ENCODE results near the gene HMG20A. TPM values are rescaled to one million over a fixed set of nuclear protein-coding genes. Genes with fewer than 3 reads are reported as not detected.
A peak's percentile ranks its signal among the peaks of the same experiment; 100 is the strongest.

The HMG20A gene
- total RNA-seq, 2 donors from 2014 or later: 33.5 to 36.3 TPM

DNA sequence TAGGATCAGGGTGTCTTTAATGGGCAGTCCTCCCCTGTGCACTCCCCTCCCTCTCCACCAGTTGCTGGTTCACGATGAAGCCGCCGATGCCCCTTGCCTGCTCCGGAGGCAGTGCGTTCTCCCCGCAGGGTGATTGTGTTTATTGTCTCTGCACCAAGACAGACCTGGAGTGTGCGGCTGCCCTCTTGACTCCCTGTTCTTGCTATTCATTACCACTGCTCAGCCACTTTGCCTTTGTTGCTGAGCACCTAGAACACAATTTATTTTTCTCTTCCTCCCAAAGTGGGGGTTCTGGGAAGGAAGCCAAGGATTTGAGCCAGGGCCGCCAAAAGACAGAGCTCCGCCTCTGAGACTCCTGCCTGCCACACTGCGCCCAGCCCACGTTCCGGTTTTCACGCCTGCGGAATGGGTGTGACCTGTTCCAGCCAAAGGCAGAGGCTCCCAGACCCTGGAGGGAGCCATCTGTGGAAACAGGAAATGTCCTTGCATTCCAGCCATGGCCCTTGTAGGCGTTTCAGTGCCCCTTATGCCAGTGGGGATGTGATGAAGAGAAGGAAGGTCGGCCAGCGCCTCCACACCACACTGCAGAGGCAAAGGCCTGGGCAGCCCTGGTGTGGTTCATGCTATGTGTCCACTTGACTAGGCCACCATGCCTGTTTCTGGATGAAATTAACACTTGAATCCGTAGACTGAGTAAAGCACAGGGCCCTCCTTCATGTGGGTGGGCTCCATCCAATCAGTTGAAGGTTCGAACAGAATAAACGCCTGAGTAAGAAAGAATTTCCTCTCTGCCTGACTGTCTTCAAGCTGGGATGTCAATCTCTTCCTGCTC lies 85.8 kb downstream of the HMG20A start:
- DNase-seq: peak; percentile 87
- intact Hi-C loops (cut with DNase I): no loop called here
- peak; percentile 62 to 77 for ATAC-seq

DNA sequence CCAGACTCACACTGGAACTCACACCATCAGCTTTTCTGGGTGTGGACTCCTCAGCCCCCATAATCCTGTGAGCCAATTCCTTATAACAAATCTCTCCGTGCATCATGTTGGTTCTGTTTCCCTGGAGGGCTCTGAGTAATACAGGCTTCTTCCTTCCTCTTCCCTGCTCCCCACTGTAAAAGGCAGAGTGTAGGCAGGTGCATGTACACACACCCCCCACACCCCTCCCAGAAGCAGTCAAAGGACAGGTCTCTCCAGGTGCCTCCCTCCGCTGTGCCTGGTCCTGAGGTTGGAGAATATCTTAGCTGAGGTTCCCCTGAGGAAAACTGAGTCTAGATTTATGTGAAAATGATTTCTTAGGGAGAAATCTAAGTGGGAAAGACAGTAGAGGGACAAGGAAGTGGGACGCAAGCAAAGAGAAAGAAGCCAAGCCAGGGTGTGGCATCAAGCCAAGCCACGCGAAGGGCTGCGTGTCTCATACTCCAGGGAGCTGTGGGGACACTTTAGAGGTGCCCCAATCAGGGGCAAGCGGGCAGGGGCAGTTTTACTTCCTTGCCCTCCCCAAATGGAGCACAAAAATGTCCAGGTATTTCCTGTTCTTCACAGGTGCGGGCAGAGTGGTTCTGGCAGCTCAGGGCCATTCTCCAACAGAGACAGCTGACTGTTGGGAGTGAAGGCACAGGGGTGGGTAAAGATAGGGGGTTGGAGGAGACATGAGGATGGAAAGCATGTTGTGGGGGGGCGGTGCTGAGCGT lies 86.6 kb downstream of the HMG20A start:
- intact Hi-C loops (cut with DNase I): no loop called here
- peak; percentile 71 for DNase-seq
- ATAC-seq: peak; percentile 26 to 48

DNA sequence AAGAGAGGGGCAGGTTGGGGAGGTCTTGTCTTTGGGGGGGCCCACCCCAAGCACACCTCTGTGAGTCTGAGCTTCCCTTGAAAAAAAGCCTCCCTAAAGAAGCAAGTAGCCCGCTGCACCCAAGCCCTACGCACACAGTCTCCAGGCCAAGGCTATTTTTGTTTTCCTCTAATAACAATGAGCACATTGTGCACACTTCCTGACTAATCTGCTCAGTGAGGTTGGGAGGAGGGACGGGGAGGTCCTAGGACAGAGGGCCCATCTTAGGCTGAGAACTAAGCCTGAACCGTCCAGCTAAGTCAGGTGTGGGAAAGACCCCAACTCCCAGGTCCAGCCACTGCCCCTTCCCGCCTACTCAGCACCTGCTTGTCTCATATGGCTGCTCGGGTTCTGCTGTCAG lies 87.2 kb downstream of the HMG20A start:
- intact Hi-C loops (cut with DNase I): no loop called here
- peak; percentile 70 for DNase-seq
- ATAC-seq: peak; percentile 88 to 92

DNA sequence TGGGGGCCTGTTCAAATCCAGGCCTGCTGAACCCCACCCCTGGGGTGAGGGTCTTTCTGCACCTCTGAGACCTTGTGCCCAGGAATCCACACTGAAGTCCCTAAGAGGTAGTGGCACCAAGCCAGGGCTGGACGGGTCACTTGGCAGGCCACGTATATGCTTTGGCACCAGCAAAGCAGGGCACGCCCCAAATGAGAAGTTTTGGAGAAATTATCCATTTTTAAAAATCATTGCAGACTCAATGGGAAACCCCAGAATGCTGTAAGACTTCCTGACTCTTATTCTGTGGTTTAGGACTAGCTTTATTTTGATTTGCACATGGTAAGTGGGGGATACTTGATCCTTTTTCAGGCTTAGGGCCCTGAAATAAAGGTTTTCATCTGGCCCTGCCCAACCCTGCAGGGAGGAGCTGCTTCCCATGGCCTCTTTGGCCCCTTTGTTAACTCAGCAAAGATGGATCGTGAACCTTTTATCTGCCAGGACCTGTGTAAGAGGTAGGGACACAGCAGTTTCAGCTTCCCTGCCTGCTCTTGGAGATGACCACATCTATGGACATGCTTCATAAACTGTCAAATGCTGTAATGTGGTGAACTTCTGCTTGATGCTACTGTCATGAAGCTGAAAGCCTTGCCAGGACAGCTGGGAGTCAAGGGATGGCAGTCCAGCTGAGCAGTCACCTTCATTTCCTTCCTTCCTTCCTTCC lies 88.0 kb downstream of the HMG20A start:
- ATAC-seq: peak in 1 of 2 donors; percentile 24
- intact Hi-C loops (cut with DNase I): no loop called here
- DNase-seq: peak; percentile 75

DNA sequence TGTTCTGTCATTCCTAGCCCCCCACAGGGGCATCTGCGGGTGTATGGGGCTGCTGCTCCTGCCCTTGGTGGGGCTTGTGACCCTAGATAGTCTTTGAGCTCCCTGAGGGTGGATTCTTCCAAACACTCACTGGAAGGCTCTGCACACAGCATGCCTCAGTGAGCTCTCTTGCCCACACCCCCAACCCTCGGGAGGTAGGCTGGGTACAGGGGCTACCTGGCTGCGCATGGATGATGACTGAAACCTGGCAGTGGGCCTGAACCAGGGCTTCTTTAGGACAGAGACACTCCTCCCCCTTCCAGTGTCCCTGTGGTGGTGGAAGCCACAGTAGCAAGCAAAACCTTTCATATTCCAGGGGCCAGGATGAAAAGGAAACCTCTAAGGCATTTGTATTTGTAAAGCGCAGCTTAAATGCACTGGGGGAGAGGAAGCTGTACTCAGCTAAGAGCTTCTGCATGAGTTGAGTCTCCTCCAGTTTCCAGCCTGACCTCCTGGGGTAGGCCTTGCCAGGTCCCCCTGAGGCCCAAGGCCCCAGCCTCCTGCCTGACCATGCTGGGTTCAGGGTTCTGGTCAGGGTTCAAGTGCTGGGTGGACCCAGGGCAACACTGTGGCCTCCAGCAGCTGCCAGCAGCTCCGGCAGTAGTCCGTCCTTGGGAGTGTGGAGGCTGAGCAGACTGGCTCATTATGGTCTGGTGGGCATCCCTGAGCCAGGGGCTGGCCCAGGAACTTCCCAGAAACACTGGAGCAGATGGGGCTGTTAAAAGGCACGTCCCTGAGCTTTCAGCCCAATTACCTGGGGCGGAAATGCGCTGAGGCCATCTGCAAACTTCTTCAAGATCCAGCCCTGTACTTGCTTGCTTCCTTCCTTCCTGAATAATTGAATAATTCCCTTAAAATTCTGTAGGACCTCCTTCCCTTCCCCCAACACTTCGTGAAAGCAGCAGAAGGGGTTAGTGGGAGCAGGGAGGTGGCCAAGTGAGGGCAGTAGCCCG lies 89.7 kb downstream of the HMG20A start:
- DNase-seq: no peak
- ATAC-seq: no peak
- intact Hi-C loops (cut with DNase I): no loop called here

DNA sequence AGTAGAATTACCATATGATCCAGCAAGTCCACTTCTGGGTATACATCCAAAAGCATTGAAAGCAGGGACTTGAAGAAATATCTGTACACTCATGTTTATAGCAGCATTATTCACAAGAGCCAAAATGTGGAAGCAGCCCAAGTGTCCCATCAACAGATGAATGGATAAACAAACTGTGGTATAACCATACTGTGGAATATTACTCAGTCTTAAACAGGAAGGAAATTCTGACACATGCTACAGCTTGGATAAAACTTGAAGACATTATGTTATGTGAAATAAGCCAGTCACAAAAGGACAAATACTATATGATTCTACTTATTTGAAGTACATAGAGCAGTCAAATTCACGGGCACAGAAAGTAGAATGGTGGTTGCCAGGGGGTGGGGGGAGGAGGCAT lies 91.2 kb downstream of the HMG20A start:
- intact Hi-C loops (cut with DNase I): no loop called here
- ATAC-seq (no peak), DNase-seq (no peak)

DNA sequence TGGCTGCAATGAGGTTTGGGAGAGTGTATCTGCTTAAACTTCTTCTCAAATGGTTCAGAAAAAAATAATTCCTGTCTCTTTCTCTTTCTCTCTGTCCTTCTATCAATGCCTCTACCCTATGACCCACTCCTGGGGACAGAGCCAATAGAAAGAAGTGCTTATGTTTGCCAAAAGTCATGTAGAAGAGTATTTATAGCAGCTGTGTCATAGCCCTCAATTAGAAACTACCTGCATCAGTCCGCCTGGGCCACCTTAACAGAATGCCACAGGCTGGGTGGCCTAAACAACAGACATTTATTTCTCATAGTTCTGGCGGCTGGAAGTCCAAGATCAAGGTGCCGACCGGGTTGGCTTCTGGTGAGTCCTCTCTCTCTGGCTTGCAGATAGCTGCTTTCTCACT lies 92.5 kb downstream of the HMG20A start:
- ATAC-seq (peak; percentile 67 to 80), DNase-seq (no peak)
- intact Hi-C loops (cut with DNase I): no loop called here

DNA sequence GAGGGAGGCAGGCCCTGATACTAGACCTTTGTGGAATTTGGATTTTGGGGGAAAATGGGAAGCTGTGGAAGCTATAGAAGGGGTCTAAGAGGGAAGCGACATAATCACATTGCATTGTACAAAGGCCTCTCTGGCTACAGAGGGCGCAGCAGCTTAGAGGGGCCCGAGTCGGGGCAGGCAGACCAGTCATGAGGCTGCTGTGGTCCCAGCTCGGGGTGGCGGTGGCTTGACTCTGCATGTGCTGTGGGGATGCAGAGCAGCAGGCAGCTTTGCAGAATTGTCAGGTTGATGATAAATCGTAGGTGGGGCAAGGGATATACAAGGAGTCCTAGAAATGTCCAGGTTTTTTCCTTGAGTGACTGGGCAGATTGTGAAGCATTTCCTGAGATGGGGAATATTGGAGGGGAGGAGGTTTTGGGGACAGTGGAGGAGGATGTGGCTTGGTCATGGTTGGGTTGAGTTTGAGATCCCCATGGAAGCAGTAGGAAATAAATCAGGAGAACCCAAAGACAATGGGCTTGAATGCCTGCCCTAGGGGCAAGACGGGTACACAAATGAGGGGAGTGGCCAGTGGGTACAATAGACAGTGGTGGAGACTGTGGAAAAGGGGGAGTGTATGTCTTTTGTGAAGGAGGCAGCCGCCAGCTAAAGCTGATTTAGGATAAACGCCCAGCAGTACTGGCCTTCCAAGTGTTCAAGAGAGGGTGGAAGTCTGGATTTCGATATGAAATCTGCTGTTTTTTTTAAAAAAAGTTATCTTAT lies 94.1 kb downstream of the HMG20A start:
- ATAC-seq (no peak), DNase-seq (no peak)
- intact Hi-C loops (cut with DNase I): no loop called here

DNA sequence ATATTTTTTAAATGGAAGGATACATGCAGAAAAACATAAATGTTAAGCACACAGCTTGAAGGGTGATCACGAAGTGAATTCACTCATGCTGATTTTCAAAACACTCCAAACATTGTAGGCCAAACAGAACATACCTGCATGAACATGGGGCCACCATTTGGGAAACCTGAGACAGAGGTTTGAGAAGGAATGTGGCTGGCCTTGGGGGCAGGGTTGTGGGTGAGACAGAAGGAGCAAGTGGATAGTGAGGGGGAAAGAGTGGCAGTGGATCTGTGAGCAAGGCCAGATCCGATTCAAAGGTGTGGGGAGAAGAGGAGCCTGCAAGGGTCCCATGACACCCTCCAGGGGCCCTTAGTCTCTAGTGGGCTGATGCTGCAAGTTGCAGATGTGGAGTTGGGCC lies 94.9 kb downstream of the HMG20A start:
- no peak for ATAC-seq
- intact Hi-C loops (cut with DNase I): no loop called here

DNA sequence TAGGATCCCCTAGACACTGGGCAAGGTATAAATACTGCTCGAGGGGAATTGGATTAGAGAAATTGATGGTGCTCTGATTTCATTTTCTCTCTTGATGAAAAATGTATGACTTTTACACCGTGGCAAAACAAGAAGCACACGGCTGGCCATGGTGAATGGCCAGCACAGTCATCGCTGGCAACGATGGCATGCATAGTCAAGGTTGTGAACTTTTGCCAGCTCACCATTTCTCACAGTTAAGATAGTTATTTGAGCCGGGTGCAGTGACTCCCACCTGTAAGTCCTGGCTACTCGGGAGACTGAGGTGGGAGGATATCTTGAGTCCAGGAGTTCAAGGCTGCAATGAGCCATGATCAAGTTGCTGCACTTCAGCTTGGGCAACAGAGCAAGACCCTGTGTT lies 95.4 kb downstream of the HMG20A start:
- intact Hi-C loops (cut with DNase I): no loop called here
- ATAC-seq (no peak), DNase-seq (no peak)

More for the DNA sequence above, 94.9 kb downstream of the HMG20A start:
- no peak for DNase-seq

DNA sequence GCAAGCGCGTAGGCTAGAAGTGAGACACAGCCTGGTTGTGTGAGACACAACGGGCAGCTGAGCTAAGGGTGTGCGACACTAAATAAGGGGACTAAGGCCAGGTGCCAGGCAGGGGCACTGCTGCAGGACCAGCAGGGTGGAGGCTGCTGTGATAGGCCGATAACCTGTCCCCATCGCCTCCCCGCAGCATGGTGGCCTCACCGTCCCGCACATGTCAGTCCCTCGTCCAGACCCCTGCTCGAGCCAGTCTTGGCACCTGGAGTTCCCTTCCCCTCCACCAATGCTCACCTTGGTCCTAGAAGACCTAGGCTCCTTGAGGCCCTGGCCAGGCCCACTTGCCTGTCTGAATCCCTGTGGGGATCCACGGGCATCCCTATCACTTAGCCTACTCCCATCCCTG lies 96.1 kb downstream of the HMG20A start:
- intact Hi-C loops (cut with DNase I): no loop called here
- no peak for ATAC-seq
- DNase-seq: no peak

DNA sequence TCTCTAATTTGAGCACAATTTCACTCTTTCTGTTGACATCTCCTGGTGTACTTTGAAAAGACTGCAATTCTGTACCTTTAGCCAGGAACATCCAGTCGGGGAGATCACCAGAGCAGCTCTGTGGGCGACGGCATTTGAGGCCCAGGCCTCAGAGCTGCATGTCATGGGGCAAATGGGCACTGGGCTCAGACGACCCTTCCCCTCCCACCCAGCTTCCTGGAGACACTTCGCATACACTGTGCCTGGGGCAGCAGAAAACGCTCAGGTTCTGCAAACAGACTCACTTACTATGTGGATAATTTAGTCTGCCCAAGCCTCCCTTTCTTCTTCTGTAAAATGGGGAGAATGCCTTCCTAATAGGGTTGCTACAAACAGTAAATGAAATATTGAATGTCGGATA lies 96.9 kb downstream of the HMG20A start:
- ATAC-seq: no peak
- intact Hi-C loops (cut with DNase I): no loop called here
- no peak for DNase-seq

DNA sequence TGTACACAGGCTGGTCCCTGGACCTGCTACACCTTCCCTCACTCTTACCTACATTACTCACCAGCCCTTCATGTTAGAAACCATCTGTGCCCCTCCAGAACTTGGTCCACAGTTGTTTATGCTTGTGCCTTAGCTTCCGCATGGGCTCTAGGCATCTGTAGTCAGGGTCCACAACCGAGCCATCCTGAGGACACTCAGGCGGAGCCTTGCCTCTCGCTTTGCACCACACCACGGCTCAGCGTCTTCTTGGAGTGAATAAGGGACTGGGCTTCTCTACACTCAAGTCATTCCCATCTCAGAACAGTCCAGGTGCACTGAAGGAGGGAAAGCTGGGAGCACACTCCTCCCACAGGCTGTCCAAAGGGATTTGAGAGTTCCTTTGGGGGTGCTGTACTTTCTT lies 97.8 kb downstream of the HMG20A start:
- DNase-seq: no peak
- no peak for ATAC-seq
- intact Hi-C loops (cut with DNase I): no loop called here

DNA sequence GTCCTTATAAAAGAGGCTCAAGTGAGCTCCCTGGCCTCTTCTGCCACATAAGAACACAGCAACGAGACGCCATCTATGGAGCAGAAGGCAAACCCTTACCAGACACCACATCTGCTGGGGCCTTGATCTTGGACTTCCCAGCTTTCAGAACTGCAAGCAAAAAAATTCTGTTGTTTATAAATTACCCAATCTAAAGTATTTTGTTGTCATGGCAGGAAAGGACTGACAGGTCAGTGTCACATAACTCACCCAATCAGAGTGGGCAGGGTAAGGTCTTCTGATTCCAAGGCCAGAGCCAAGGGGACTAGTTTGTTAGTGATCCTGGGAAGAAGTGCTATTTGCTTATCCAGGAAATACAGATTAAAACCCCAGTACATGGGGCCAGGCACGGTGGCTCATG lies 98.9 kb downstream of the HMG20A start:
- intact Hi-C loops (cut with DNase I): no loop called here
- ATAC-seq: no peak

DNA sequence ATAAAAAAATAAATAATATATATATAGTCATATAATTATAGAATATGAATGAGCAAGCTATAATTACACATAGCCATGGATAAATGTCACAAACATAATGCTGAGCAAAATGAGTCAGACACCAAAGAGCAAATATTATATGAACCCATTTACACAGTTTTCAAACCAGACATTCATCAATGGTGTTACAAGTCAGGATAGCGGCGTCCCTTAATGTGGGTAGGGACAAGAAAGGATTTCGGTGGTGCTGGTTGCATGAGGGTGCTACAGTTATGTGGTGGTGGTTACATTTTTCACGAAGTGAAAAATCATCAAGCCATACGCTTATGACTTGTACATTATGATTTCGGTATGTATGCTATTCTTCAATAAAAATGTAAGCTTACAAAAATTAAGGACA lies 100.5 kb downstream of the HMG20A start:
- intact Hi-C loops (cut with DNase I): no loop called here
- ATAC-seq: no peak
- no peak for DNase-seq

More for the DNA sequence above, 98.9 kb downstream of the HMG20A start:
- no peak for DNase-seq

DNA sequence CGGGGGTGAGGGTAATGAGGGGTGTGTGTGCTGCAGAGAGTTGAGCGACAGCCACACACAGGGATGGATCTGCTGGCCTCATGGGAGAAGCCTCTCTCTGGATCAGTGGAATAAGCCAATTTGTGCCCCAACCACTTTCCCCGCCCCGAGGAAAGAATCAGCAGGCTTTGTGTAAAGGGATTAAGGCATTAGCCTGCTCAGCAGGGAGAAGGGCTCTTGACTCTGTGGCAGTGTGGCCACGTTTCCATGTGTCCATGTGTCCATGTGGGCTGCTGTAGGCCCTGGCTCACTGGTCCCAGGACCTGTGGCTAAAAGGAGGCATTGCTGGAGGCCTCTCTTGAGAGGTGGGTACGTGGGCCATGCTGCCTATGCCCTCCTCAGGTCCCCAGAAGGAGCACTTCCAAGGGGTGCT lies 104.7 kb downstream of the HMG20A start:
- no peak for DNase-seq
- no peak for ATAC-seq
- intact Hi-C loops (cut with DNase I): no loop called here

DNA sequence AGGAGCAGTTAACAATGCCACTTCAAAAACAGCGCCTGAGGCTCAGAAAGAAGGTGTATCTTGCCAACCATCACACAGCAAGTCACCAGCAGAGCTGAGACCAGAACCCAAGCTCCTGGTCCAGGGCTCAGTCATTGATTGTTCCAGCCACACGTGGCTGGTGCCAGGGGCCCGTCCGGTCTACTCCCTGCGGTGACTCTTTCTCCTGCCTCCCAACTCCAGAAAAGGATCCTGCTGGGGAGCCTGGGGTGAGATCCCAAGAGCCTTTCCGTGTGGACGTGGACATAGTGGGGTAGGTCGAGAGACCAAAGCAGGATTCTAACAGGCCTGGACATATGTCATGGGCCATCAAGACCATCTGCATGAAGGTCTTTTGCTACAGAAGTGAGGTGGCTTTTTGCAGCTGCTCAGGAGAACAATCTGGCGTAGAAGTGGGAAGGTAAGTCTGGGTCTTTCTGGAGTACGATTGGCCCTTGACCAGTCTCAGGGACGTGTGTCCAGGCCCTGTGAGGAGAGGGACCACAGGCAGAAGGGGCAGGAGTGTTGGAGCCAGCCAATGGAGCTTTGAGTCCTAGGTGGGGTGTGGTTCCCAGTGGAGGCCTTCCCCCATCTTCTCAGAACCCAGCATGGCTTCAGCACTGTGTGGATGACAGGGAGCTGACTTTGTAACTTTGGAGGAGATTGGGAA lies 105.4 kb downstream of the HMG20A start:
- DNase-seq (no peak), ATAC-seq (no peak)
- intact Hi-C loops (cut with DNase I): no loop called here

Data from left cardiac atrium (tissue), 4 donors.